Cerebellar cortex (tissue), 1 donor: ENCODE measurements around the gene UMOD.
"Not testable (repeated sequence)": the region's sequence is repeated elsewhere in the genome, so short reads cannot be mapped to it uniquely, and the experiment has no call there.

Experiments used
- DNase-seq: peaks from one replicate; pipeline ENCODE4 v3.0.0-alpha.2; 2015; ENCODE audit warnings: low spot score

The UMOD gene

DNA sequence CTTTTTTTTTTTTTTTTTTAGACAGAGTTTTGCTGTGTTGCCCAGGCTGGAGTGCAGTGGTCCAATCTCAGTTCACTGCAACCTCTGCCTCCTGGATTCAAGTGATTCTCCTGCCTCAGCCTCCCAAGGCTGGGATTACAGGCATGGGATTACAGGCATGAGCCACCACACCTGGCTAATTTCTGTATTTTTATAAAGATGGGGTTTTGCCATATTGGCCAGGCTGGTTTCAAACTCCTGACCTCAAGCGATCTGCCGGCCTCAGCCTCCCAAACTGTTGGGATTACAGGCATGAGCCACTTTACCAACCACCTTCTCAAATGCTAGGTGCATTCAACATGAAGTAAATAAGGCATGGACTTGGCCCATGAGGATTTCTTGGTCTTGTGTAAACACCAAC lies 31.5 kb downstream of the UMOD start:
- DNase-seq: not testable (repeated sequence)

- no peak for DNase-seq
These were observed 31.9 kb downstream of the UMOD start for GRCh38 chr16:20320592-20320991.

GRCh38 chr16:20320178-20320577 lies 32.3 kb downstream of the UMOD start:
- no peak for DNase-seq

DNA sequence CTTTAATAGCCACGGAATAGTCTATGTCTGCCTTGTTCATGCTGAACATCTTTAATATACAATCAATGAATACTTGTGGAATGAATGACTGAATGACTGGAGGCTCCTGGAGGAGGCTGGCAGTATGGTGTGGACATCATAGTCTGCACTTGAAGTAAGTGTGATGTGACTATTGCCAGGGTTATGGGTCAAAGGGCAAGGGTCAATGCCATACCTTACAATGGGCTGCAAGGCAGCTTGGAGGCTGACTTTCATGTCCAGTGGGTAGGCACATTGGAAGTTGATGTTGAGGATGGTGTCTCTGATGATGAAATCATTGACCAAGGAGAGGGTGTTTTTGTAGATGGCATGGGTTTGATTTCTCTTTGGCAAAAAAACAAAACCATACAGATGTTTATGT lies 33.1 kb downstream of the UMOD start:
- no peak for DNase-seq

DNA sequence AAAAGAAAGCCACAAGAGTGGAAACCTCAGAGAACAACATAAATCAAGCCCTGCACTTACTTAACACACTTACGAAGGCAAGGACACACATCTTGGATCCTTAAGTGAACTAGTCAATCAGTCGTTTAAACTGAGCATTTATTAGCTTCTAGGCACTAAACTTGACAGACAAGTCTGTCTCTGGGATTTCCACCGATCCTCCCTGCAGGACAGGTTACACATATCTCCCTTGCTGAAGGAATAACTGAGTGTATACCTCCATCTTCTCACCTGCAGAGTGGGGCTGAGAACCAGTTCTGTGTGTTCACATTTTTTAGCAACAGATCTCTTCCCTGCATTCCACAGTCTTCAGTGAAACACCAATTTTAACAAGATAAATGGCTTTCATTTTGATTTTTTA lies 34.1 kb downstream of the UMOD start:
- DNase-seq: no peak

DNA sequence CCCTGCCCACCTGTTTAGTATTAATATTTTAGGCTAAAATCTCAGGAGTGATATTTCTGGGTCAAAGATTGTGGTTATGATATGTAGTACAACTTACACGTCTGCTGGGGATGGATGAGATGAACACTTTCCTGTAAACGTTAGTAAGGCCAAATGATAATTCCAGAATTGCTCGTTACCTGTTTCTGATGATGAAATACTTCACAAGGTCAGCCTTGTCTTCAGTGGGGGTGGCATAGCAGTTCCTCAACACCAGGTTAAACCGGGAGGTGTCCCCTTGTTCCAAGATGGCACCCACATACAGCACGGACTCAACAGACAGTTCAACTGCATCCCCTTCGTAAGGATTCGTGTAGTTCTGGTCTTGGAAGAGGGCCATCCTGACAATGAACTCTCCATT lies 34.5 kb downstream of the UMOD start:
- no peak for DNase-seq

- no peak for DNase-seq
These were observed 35.4 kb downstream of the UMOD start for GRCh38 chr16:20317117-20317516.

GRCh38 chr16:20316715-20317114 lies 35.8 kb downstream of the UMOD start:
- no peak for DNase-seq

- DNase-seq: no peak
These were observed 36.8 kb downstream of the UMOD start for GRCh38 chr16:20315764-20316163.

- no peak for DNase-seq
These were observed 37.9 kb downstream of the UMOD start for GRCh38 chr16:20314575-20314974.

DNA sequence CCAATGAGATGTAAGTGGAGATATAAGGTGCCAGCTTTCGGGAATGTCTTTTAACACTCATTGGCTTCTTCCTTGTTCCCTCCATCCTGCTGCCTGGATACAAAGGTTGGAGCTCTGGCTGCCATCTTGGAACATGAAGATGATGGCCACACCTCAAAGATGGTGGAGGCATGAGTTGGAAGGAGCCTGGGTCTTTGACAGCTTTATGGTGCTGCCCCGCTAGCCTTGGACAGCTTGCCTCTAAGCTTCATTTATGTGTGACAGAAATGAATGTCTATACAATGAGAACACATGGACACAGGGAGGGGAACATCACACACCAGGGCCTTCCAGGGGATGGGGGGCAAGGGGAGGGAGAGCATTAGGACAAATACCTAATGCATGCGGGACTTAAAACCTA lies 38.8 kb downstream of the UMOD start:
- no peak for DNase-seq

GRCh38 chr16:20312536-20313095 lies 39.9 kb downstream of the UMOD start:
- not testable (repeated sequence) for DNase-seq

DNA sequence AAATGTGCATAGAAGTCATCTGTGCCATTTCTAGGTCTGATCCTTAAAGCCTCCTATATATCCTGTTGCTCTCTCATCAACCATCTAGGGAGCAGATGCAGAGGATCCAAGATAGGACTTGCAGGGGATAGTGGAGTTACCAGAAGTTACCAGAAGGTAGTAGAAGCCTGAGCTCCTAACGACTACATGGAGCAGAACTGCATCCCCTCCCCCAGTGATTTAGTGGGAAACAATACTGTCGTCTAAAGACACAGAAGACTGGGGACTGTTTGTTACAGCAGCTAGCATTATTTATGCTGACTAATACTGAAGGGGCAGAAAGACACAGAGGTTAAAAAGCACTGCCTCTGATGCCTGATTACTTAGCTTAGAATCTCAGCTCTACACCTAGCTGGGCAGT lies 41.0 kb downstream of the UMOD start:
- DNase-seq: no peak

GRCh38 chr16:20310421-20311395 lies 41.8 kb downstream of the UMOD start:
- no peak for DNase-seq

DNA sequence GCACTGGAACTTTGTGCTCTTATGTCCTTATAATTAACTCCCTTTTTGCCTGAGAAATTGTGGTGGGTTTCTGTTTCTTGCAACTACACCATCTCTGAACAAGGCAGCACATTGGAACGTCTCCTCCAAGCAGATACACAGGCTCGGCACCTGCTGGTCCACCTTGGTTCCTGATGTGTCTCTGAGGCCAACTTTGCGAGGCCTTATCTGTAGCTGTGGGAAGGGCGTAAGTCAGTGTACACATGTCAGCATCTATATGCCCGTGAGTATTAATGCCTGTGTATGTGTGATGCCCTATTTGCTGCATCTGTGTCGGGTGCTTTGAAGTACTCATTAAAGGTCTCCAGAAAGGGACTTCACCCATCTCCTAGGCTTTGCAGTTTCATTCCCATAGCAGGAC lies 42.7 kb downstream of the UMOD start:
- no peak for DNase-seq

GRCh38 chr16:20308801-20309590 lies 43.5 kb downstream of the UMOD start:
- no peak for DNase-seq

DNA sequence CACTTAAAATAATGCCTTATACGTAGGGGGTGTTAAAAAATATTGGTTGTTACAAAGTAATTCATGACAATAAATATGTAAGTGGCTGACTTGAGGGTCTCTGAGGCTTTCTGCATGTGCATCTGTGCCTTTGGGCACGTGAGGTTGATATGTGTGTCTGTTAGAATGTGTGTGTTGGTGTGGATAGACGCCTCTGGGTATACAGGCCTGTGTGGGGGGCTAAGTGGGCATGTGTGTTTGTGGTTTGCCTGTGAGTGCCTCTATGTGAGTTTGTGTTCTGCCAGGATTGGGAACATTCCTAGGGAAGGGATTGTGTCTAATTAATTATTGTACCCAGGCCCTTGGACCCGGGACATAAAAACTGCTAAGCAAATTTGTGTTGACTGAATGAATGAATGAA lies 44.2 kb downstream of the UMOD start:
- DNase-seq: no peak

GRCh38 chr16:20307791-20308190 lies 44.7 kb downstream of the UMOD start:
- no peak for DNase-seq

DNA sequence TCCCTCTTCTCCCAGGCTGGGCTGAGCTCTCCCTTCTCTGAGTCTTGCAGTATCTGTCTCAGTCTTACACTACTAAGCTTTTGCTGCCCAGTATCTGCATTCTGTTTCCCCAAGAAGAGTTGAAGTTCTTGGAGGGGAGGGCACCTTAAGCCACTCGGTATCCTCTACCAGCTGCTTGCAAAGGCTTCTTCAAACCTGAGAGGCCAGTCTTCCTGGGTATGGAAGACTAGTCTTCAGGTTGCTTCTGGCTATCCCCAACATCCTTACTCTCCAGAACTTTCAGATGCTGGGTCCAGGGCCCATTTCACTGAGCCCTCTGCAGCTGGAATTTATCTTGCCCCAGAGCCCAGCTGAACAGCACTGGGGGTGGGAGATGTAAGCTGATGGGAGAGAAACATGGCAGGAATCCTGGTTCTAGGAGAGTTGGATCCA lies 45.3 kb downstream of the UMOD start:
- no peak for DNase-seq

- DNase-seq: no peak
These were observed 46.1 kb downstream of the UMOD start for GRCh38 chr16:20306401-20306800.

DNA sequence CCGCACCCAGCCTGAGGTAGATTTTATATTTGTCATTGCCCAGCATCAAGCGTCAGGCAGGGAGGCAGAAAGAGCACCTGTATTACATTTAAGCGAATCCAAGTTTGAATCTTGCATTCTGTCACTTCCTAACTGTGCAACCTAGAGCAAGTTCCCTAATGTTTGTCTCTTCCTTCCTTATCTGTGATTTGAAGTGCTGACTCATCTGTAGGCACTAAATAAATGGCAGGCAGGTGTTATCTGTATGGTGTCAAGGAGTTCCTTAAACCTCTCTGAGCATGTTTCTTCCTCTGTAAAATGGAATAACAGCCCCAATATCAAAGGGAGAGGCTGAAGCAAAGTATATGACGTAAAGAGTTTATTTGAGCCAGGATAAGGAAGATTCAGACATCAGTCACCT lies 49.5 kb downstream of the UMOD start:
- DNase-seq: no peak

DNA sequence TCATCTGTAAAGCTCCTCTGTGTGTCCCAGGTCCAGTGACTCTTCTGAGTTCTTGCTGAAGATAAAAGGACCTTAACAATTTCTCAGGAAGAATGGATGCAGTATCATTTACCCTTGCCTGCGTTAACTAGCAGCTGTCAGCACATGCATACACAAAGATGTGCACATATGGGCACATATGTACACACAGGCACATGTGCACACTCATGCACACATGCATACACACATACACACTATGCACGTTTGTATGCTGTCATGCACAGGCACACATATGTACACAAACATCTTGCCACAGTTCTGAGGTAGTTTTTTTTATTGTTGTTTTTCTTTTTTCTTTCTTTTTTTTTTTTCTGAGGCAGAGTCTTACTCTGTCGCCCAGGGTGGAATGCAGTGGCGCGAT lies 50.1 kb downstream of the UMOD start:
- no peak for DNase-seq

- DNase-seq: no peak
These were observed 50.7 kb downstream of the UMOD start for GRCh38 chr16:20301840-20302239.
